Fibroblast of the aortic adventitia (primary cell): Measurements from ENCODE around the gene ADAMTS20. TPM values are rescaled to one million over a fixed set of nuclear protein-coding genes. Genes with fewer than 3 reads are reported as not detected.
A peak's percentile ranks its signal among the peaks of the same experiment; 100 is the strongest.

ENCODE experiments used
- DNase-seq: peaks from one replicate; pipeline ENCODE4 v3.0.0-alpha.2; 2010; ENCODE audit warnings: low read depth
- H3K4me3 ChIP-seq: 2 replicates; pipeline ENCODE4 v1.5.1; 2011; ENCODE audit warnings: low read depth, mild to moderate bottlenecking, control low read depth, low read length, moderate library complexity
- CTCF ChIP-seq: IDR thresholded peaks from 2 replicates; pipeline ENCODE4 v1.5.1; 2011; ENCODE audit warnings: mild to moderate bottlenecking, low read length, control low read depth, inconsistent platforms; ENCODE audit not compliant: insufficient read depth
- total RNA-seq: library from RNA; depleted of rRNA; stranded (reverse); fragments of >200 nt; gene quantifications from 2 replicates; pipeline ENCODE4 v1.2.3, GENCODE V29; 2012; ENCODE audit warnings: low replicate concordance

Gene ADAMTS20
- total RNA-seq, 1 donor: not detected

DNA sequence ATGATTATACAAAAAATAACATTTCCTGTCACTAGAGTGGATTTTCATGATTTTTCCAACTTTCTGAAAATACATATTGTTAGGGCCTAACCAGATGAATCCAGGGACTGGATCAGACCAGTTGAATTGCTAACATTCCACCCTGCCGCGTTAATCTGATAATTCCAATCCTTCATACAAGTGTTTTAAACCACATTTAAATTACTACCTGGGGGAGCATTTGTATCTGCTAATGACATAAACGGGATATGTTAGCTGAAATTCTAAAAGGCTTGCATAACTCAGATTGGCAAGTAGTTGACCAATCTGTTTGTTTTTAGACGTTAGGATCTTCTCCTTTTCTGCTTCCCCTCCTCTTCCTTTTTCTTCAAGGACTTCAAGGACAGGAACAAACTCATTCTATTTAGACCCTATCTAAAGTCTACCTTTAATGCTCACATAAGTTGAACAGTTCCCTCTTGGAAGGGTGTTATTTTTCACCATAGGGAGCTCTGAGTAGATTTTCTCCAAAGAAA, 239.0 kb downstream of the ADAMTS20 start:
- DNase-seq: no peak
- no peak for TF ChIP-seq CTCF
- no peak overlapping the region for H3K4me3 ChIP-seq

GRCh38 chr12:43310596-43310995, 241.4 kb downstream of the ADAMTS20 start:
- no peak for TF ChIP-seq CTCF
- H3K4me3 ChIP-seq: no peak overlapping the region
- DNase-seq: no peak

- H3K4me3 ChIP-seq: no peak overlapping the region
- no peak for DNase-seq
- TF ChIP-seq CTCF: no peak
Measured at GRCh38 chr12:43309959-43310358, 242.0 kb downstream of the ADAMTS20 start.

- no peak for TF ChIP-seq CTCF
- no peak overlapping the region for H3K4me3 ChIP-seq
- no peak for DNase-seq
Measured at GRCh38 chr12:43308776-43309175, 243.2 kb downstream of the ADAMTS20 start.

DNA sequence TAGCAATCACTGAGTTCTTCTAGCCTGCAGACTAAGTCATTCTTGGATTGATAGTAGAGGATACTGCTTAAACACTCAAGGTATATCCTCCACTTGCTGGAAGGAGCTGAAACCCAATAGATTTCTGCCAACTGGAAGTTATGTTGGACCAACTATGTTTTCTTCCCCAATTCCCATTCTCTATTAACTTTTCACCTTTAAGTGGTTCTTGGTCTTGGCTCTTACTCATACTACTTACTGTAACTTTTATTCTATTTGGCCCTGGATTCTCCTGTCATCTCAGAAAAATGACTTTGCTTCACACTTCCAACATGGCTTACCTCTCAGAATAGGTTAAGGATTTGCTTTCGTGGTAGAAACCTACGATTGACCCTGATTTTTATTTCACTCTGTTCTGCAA, 244.9 kb downstream of the ADAMTS20 start:
- TF ChIP-seq CTCF: no peak
- no peak overlapping the region for H3K4me3 ChIP-seq
- no peak for DNase-seq

- H3K4me3 ChIP-seq: no peak overlapping the region
- no peak for TF ChIP-seq CTCF
- DNase-seq: peak; percentile 91
Measured at GRCh38 chr12:43306066-43306465, 245.9 kb downstream of the ADAMTS20 start.

DNA sequence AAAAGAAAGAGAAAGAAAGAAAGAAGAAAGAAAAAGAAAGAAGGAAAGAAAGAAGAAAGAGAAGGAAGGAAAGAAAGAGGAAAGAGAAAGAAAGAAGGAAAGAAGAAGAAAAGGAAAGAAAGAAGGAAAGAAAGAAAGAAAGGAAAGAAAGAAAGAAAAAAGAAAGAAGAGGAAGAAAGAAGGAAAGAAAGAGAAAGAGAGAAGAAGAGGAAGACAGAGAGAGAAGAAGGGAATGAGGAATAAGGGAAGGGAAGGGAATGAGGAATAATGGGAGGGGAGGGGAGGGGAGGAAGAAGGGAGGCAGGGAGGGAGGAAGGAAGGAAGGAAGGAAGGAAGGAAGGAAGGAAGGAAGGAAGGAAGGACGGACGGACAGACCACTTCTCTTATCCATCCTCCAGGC, 246.9 kb downstream of the ADAMTS20 start:
- H3K4me3 ChIP-seq: no peak overlapping the region
- no peak for DNase-seq
- no peak for TF ChIP-seq CTCF
